CD4-positive, alpha-beta T cell treated with Interleukin-4 for 4 hours (primary cell): ENCODE data around the gene TNIP1.

Experiments
- DNase-seq: peaks from one replicate; pipeline ENCODE4 v3.0.0-alpha.2; 2020

TNIP1 gene

DNA sequence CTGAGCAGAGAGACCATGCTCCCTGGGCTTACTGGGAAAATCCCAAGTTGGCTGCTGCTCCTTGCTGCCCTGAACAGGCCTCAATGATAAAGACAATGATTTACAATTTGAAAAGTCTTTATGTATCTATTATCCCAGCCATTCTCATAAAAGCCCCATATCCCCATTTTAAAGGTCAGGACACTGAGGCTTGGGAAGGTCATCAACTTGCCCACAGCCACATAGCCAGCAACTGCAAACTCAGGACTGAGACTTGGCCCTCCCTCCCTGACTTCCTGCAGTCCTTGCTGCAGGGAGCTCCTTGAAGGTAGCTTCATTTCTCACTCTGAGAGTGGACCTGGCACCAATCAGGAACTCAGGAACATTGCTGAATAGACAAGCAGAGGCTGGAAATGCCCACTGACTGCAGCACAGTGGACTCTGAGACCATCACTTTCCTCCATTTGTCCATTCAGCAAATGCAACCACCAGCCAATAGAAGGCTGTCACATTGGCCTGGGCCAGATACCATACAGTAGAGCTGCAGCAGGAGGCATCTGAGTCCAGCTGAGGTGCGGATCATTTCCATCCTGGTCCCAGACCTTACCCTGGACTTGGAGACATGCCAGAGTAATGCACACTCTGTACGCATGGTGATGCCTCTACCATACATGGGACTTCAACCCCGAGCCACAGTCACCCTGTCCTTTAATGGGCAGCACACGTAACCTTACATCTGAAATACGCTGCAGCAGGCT is 18.3 kb downstream of the TNIP1 start:
- DNase-seq, result no peak

DNA sequence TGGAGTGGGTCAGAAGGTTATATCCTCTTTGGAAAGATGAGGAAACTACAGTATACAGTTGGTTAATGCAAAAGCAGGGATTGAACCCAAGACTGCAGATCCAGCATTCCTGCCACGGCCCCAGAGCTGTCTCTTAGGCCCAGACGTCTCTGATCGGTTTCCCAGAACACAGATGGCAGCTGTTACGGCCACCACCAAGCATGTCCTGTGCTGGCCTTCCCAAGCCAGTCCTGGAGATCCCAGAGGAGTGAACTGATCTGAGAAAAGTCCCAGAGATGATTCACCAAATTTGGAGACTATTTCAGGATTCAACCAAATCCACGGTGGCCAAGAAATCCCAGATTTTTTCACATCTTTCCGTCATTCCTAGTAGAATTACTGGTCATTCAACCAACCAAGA is 20.1 kb downstream of the TNIP1 start:
- no peak for DNase-seq

GRCh38 chr5:151058891-151059489 is 21.8 kb downstream of the TNIP1 start:
- DNase-seq, result no peak

DNA sequence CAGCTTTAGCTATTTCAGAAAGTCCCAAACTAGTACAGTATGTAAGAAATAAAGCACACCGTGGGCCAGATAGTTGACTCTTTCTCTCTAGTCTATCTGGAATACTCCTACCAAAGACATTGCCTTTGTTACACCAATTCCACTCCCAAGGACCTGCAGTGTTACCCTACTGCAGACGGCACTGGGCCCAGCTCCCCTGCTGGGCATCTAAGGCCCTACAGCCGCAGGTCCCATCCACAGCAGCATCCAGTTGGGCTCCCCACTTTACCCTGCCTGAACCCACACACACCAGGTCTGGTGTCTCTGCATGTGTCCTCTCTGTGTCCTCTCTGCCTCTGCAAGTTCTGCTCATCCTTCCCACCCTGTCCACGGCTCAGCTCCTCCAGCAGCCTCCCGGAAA is 22.5 kb downstream of the TNIP1 start:
- DNase-seq, result no peak

DNA sequence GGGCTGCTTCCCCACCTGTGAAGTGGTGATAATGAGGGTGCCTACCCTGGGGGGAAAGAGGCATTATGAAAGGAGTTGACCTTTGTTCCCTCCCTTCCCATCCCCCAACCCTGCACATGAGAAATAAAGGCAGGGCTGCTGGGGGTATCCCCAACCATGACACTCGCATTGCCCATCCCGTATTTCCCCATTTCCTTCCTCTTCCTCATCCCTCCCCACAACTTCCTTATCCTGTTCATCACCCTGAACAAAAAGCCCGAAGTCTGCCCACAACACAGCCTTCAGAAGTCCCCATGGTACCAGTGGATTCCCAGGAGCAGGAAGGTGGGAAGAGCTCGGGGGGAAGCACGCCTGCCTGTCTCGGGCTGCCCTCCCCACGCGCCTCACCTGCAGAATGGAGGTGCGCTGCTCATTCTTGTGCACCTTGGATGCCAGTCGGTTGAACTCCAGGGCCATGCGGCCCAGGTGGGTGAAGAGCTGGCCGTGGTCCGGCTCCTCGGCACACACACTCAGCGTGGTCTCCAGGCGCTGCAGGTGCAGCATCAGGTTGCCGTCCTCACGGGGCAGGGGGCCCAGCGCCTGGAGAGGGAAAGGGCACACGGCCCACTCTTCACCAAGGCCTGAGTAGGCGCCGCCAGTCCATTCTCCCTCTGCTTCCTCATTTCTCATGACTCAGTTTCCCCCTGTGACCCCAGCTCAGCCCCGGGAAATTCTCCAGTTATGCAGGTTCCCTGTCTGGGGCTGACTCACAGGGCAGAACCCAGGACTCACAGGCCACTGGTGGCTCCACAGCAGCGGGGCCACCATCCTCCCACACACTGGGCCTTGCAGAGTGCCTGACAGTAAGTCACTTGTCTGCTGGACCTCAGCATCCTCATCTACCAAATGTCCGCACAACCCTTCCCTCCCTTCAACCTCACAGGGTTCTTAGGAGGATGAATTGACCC is 24.2 kb downstream of the TNIP1 start:
- DNase-seq, result no peak

GRCh38 chr5:151055336-151055735 is 25.5 kb downstream of the TNIP1 start:
- no peak for DNase-seq

GRCh38 chr5:151054709-151055108 is 26.1 kb downstream of the TNIP1 start:
- no peak for DNase-seq

DNA sequence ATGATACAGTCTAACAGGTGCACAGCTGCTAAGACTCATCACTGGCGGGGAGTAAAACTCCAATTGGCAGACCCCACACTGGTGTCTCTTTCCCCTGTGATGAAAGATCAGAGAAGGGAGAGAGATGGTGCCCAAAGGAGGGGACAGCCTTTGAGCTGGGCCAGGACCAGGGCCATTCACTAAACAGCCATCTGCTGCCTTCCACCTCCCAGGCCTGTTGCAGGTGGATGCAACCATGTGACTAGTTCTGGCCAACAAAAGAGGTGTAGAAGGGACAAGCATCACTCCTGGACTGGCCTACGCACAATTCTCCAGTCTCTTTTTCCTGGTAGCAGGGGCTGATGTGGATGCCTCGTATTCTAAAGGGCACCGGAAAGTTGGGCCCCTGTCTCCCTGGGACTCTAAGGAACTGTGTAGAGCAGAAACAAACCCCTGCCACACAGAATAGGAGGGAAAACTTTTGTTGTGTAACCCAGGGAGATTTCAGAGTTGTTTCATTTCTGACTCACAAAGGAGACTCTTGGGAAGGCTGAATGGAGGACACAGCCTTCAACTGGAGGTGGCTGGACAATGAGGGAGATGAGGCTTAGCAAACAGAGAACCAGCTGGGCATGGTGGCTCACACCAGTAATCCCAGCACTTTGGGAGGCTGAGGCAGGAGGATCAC is 26.9 kb downstream of the TNIP1 start:
- no peak for DNase-seq

- DNase-seq, result no peak
Measured at GRCh38 chr5:151052836-151053235, 28.0 kb downstream of the TNIP1 start.

DNA sequence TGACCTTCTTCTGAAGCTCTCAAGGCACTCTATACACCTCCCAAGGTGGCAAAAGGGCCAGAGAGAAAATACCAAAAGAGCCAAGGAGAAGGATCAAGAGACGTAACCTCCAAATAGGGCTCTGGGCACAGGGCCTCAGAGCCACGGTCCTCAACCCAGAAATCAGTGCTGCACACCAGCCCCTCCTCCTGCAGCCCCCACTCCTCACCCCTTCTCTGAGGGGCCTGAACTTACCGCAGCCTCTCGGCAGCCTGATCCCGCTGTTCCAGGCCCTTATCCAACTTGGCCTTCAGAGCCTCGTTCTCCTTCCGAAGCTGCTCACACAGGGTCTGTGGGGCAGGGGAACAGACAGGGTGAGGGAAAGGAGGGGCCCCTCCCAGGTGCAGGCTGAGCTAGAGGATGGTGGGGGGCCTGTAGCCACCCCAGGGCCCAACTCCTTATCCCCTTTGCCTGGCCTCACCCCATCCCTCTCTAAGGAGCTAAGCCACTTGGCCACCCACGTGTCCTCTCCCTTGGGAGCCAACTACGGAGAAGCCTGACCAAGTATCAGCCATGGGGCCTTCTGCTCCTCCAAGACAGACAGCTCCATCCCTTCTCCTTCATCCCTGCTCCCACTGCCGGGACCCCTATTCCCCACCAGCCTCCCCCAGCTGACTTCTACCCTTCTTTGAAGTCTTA is 28.8 kb downstream of the TNIP1 start:
- no peak for DNase-seq

- DNase-seq, result peak; percentile 60
Measured at GRCh38 chr5:151051066-151051930, 29.5 kb downstream of the TNIP1 start.

- no peak for DNase-seq
Measured at GRCh38 chr5:151048526-151048925, 32.3 kb downstream of the TNIP1 start.

DNA sequence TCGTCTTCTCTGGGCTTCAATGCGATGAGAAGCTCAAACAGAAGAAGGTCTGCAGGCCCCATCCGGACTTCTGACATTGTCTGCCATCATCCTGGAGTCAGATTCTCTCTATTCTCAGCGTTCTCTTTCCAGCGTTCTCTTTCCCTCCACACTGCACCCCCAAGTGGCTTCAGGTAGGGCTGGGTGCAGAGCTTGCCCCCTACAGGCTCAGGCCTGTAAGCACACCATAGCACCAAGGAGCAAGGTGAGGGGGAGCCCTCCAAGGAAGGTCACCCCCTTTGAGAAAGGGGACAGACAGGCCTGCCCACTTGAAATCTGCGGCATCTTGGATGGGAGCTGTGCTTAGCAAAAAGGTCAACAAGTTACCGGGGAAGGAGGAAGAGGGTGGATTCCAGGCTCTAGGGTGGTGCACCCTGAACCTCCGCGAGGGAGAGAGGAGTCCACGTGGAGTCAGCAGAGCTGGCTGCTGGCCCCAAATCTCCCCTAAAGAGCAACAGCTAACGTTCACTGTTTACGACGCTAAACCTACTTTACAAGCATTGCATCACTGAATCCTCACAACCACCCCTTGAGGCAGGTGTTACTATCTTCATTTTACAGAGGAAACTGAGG is 32.9 kb downstream of the TNIP1 start:
- DNase-seq, result peak; percentile 21

GRCh38 chr5:151042453-151043093 is 38.3 kb downstream of the TNIP1 start:
- no peak for DNase-seq

- no peak for DNase-seq
Measured at GRCh38 chr5:151041577-151042268, 39.1 kb downstream of the TNIP1 start.

DNA sequence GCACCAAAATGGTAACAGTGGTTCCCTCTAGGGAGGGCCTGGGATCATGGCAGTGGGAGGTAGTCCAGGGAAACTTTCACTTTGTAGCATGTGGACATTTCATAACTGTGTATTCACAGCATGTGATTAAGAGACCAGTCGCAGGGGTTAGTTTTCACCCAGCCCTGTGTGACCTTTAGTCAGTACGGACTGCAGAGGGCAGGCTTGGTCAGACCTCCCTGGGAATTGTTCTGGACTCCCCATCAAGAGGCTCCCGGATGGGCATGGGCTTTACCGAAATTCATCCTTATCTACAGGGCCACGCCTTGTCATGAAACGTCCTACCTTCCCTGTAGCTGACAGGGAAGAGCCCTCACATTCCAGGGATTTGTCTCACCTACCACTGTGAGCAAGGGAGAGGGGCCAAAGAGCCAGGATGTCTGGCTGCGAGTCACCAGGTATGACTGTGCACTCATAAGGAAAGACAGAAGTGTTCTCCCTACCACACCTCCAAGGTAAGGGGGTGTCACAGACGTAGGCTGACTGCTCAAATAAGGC is 40.6 kb downstream of the TNIP1 start:
- DNase-seq, result no peak

- DNase-seq, result no peak
Measured at GRCh38 chr5:151039665-151040064, 41.2 kb downstream of the TNIP1 start.

DNA sequence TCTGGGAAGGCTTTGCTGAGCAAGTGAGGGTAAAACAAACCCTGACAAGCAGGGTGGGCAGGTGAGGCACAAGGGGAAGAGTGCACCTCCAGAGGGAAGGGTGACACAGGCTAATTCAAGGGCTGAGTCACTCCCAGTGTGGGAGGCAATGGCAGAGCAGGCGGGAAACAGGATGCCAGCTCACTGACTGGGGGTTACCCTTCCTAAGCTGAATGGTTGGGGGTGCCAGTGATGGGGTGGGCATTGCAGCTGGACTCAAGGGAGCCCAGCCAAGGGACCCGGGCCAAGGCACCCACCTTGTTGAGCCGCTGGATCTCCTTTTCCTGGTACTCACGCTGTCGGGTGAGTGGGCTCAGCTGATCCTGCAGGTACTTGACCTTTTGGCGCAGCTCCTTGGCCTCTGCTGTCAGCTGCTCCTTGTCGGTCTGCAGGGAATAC is 42.0 kb downstream of the TNIP1 start:
- DNase-seq, result no peak

- DNase-seq, result no peak
Measured at GRCh38 chr5:151038412-151038745, 42.5 kb downstream of the TNIP1 start.
